ENCODE results near the gene IL9. TPM values are rescaled to one million over a fixed set of nuclear protein-coding genes. Genes with fewer than 3 reads are reported as not detected.
"Not testable (repeated sequence)": the region's sequence is repeated elsewhere in the genome, so short reads cannot be mapped to it uniquely, and the experiment has no call there.

The IL9 gene
- total RNA-seq, 1 donor from 2014 or later = not detected

- H3K4me1 Mint-ChIP-seq = no peaks in the 10 kb centered on the region
- intact Hi-C loops (cut with micrococcal nuclease) = no loop called here
- peaks cover 6% of the 10 kb centered on the region for H3K27me3 Mint-ChIP-seq
- ATAC-seq (ENCODE audit: low read depth) (no peak), DNase-seq (no peak)
- H3K4me3 Mint-ChIP-seq = no peak overlapping the region
- H3K27ac Mint-ChIP-seq = no peak overlapping the region
- TF ChIP-seq, protein P1, sequence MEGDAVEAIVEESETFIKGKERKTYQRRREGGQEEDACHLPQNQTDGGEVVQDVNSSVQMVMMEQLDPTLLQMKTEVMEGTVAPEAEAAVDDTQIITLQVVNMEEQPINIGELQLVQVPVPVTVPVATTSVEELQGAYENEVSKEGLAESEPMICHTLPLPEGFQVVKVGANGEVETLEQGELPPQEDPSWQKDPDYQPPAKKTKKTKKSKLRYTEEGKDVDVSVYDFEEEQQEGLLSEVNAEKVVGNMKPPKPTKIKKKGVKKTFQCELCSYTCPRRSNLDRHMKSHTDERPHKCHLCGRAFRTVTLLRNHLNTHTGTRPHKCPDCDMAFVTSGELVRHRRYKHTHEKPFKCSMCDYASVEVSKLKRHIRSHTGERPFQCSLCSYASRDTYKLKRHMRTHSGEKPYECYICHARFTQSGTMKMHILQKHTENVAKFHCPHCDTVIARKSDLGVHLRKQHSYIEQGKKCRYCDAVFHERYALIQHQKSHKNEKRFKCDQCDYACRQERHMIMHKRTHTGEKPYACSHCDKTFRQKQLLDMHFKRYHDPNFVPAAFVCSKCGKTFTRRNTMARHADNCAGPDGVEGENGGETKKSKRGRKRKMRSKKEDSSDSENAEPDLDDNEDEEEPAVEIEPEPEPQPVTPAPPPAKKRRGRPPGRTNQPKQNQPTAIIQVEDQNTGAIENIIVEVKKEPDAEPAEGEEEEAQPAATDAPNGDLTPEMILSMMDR (IDR thresholded peaks at IDR 0.05) = no peak
- CTCF ChIA-PET = no interaction called here
- H3K36me3 Mint-ChIP-seq (ENCODE audit: low read depth) = no peaks in the 10 kb centered on the region
- POLR2A ChIA-PET = no interaction called here
- peaks cover 4% of the 10 kb centered on the region for H3K9me3 Mint-ChIP-seq
These were observed 33.6 kb downstream of the IL9 start for GRCh38 chr5:135862086-135862485.

GRCh38 chr5:135861641-135862040 lies 34.0 kb downstream of the IL9 start:
- ChIA-PET POLR2A (no interaction called here), CTCF (no interaction called here)
- Mint-ChIP-seq H3K9me3 (peaks cover 4% of the 10 kb centered on the region), H3K27ac (no peak overlapping the region), H3K4me1 (no peaks in the 10 kb centered on the region), H3K4me3 (no peak overlapping the region), H3K27me3 (peaks cover 6% of the 10 kb centered on the region), H3K36me3 (ENCODE audit: low read depth) (no peaks in the 10 kb centered on the region)
- TF ChIP-seq, protein P1 (IDR thresholded peaks at IDR 0.05) = no peak
- ATAC-seq (ENCODE audit: low read depth) = no peak
- no peak for DNase-seq
- intact Hi-C loops (cut with micrococcal nuclease) = no loop called here

- no peak overlapping the region for H3K27ac Mint-ChIP-seq
- TF ChIP-seq, protein P1 (IDR thresholded peaks at IDR 0.05) = no peak
- ChIA-PET CTCF (no interaction called here), POLR2A (no interaction called here)
- peaks cover 4% of the 10 kb centered on the region for H3K9me3 Mint-ChIP-seq
- peaks cover 11% of the 10 kb centered on the region for H3K27me3 Mint-ChIP-seq
- no peak overlapping the region for H3K4me3 Mint-ChIP-seq
- no peak for DNase-seq
- no peaks in the 10 kb centered on the region for H3K4me1 Mint-ChIP-seq
- H3K36me3 Mint-ChIP-seq (ENCODE audit: low read depth) = no peaks in the 10 kb centered on the region
- intact Hi-C loops (cut with micrococcal nuclease) = no loop called here
- ATAC-seq (ENCODE audit: low read depth) = no peak
These were observed 36.0 kb downstream of the IL9 start for GRCh38 chr5:135859641-135860040.

GRCh38 chr5:135859186-135859585 lies 36.5 kb downstream of the IL9 start:
- ATAC-seq (ENCODE audit: low read depth); H3K27ac Mint-ChIP-seq; CTCF ChIA-PET; H3K4me1 Mint-ChIP-seq; H3K36me3 Mint-ChIP-seq (ENCODE audit: low read depth); intact Hi-C loops (cut with micrococcal nuclease); DNase-seq; H3K9me3 Mint-ChIP-seq; POLR2A ChIA-PET; H3K4me3 Mint-ChIP-seq: not testable (repeated sequence)
- H3K27me3 Mint-ChIP-seq = peaks cover 11% of the 10 kb centered on the region

GRCh38 chr5:135857630-135858311 lies 37.9 kb downstream of the IL9 start:
- ATAC-seq (ENCODE audit: low read depth) (no peak), DNase-seq (no peak)
- no peak overlapping the region for H3K4me3 Mint-ChIP-seq
- H3K27ac Mint-ChIP-seq = no peak overlapping the region
- H3K4me1 Mint-ChIP-seq = no peaks in the 10 kb centered on the region
- H3K9me3 Mint-ChIP-seq = peaks cover 4% of the 10 kb centered on the region
- ChIA-PET POLR2A (no interaction called here), CTCF (no interaction called here)
- H3K36me3 Mint-ChIP-seq (ENCODE audit: low read depth) = no peaks in the 10 kb centered on the region
- TF ChIP-seq, protein P1 (IDR thresholded peaks at IDR 0.05) = no peak
- intact Hi-C loops (cut with micrococcal nuclease) = no loop called here
- H3K27me3 Mint-ChIP-seq = peaks cover 5% of the 10 kb centered on the region

Measured in activated B cell treated with CpG ODN at 0.5 μM for 24 hours (primary cell).